Activated CD4-positive, alpha-beta T cell treated with anti-CD3 and anti-CD28 coated beads, Interleukin-2, amount 50 U/mL, for 24 hours (primary cell): ENCODE results near the gene SCN8A.
"Not testable (repeated sequence)": the region's sequence is repeated elsewhere in the genome, so short reads cannot be mapped to it uniquely, and the experiment has no call there.

ENCODE experiments used
- DNase-seq, 2 donors: peaks; one replicate each; pipeline ENCODE4 v3.0.0-alpha.2; 2020; ENCODE audit warnings: low read depth in 1 of 2, low spot score in 1 of 2

Gene SCN8A

GRCh38 chr12:51621156-51621922 lies 30.3 kb downstream of the SCN8A start:
- no peak for DNase-seq

- no peak for DNase-seq
Observed at GRCh38 chr12:51622564-51622963, 31.5 kb downstream of the SCN8A start.

GRCh38 chr12:51625370-51625769 lies 34.3 kb downstream of the SCN8A start:
- DNase-seq = no peak

- no peak for DNase-seq
Observed at GRCh38 chr12:51626115-51626514, 35.1 kb downstream of the SCN8A start.

- DNase-seq = no peak
Observed at GRCh38 chr12:51626629-51627028, 35.6 kb downstream of the SCN8A start.

GRCh38 chr12:51630256-51630880 lies 39.3 kb downstream of the SCN8A start:
- no peak for DNase-seq

GRCh38 chr12:51630986-51631385 lies 40.0 kb downstream of the SCN8A start:
- DNase-seq = no peak

- no peak for DNase-seq
Observed at GRCh38 chr12:51631591-51631990, 40.6 kb downstream of the SCN8A start.

- DNase-seq = no peak
Observed at GRCh38 chr12:51632623-51633022, 41.6 kb downstream of the SCN8A start.

- DNase-seq = no peak
Observed at GRCh38 chr12:51635346-51635745, 44.3 kb downstream of the SCN8A start.

GRCh38 chr12:51636581-51636980 lies 45.5 kb downstream of the SCN8A start:
- DNase-seq = no peak

GRCh38 chr12:51636986-51637385 lies 46.0 kb downstream of the SCN8A start:
- DNase-seq = no peak

- no peak for DNase-seq
Observed at GRCh38 chr12:51639361-51639760, 48.3 kb downstream of the SCN8A start.

GRCh38 chr12:51642286-51642685 lies 51.3 kb downstream of the SCN8A start:
- DNase-seq = no peak

GRCh38 chr12:51643951-51644350 lies 52.9 kb downstream of the SCN8A start:
- no peak for DNase-seq

GRCh38 chr12:51644691-51645090 lies 53.7 kb downstream of the SCN8A start:
- DNase-seq = not testable (repeated sequence)

- DNase-seq = no peak
Observed at GRCh38 chr12:51645961-51646360, 54.9 kb downstream of the SCN8A start.

GRCh38 chr12:51647647-51648046 lies 56.6 kb downstream of the SCN8A start:
- no peak for DNase-seq

- DNase-seq = no peak
Observed at GRCh38 chr12:51653431-51653830, 62.4 kb downstream of the SCN8A start.

GRCh38 chr12:51661199-51661598 lies 70.2 kb downstream of the SCN8A start:
- no peak for DNase-seq

- DNase-seq = no peak
Observed at GRCh38 chr12:51661836-51662235, 70.8 kb downstream of the SCN8A start.

GRCh38 chr12:51662728-51663154 lies 71.7 kb downstream of the SCN8A start:
- no peak for DNase-seq

GRCh38 chr12:51663390-51663789 lies 72.4 kb downstream of the SCN8A start:
- DNase-seq = no peak
